Tibial nerve (tissue), 4 donors: ENCODE data around the gene ZDHHC7. TPM values are rescaled to one million over a fixed set of nuclear protein-coding genes. Genes with fewer than 3 reads are reported as not detected.

ENCODE experiments used
- DNase-seq, 2 donors: peaks; one replicate each; pipeline ENCODE4 v3.0.0-alpha.2; 2019; ENCODE audit warnings: low spot score in 2 of 2
- H3K27ac ChIP-seq, 4 donors: fragments of 200-600 bp; sonication (generic) in 3 of 4; one replicate each; pipeline ENCODE4 v1.5.1; 2017 to 2019; ENCODE audit warnings: mild to moderate bottlenecking in 1 of 4
- H3K27me3 ChIP-seq, 2 donors: fragments of 200-600 bp; sonication (generic) in 1 of 2; one replicate each; pipeline versions ENCODE4 v1.5.1 to v1.6.0; 2017 to 2019
- H3K36me3 ChIP-seq, 3 donors: fragments of 200-600 bp; sonication (generic); one replicate each; pipeline ENCODE4 v1.5.1; 2018 to 2019
- H3K4me1 ChIP-seq, 4 donors: fragments of 200-600 bp; sonication (generic) in 3 of 4; one replicate each; pipeline ENCODE4 v1.5.1; 2017 to 2019
- H3K4me3 ChIP-seq, 4 donors: fragments of 200-600 bp; sonication (generic) in 3 of 4; one replicate each; pipeline ENCODE4 v1.5.1; 2017 to 2019; ENCODE audit warnings: mild to moderate bottlenecking in 1 of 4, moderate library complexity in 1 of 4
- H3K9me3 ChIP-seq, 4 donors: fragments of 200-600 bp; sonication (generic) in 3 of 4; one replicate each; pipeline ENCODE4 v1.5.1; 2017 to 2019
- EP300 ChIP-seq, 2 donors: sonication (generic); formaldehyde crosslinking; IDR thresholded peaks; one replicate each; pipeline ENCODE4 v1.6.1; 2017; ENCODE audit warnings: antibody characterized with exemption in 2 of 2, mild to moderate bottlenecking in 1 of 2
- POLR2A ChIP-seq, 2 donors: fragments of 450-650 bp; IDR thresholded peaks; one replicate each; pipeline ENCODE4 v1.6.1; 2017; ENCODE audit warnings: antibody characterized with exemption in 2 of 2, mild to moderate bottlenecking in 2 of 2, moderate library complexity in 2 of 2
- WGBS, 2 donors: methylation state at CpG; one replicate each; pipeline ENCODE4 v1.1.5; 2018; 5-methylcytosine and 5-hydroxymethylcytosine counted together
- total RNA-seq, 4 donors: library from RNA; depleted of rRNA; stranded (reverse); fragments of >200 nt; gene quantifications; one replicate each; pipeline ENCODE4 v1.1.0, GENCODE V29; 2016
- TF ChIP-seq, protein P1 (sequence below), 5 experiments: fragments of 200-600 bp in 3 of 5; fragments of 450-650 bp in 2 of 5; sonication (generic) in 3 of 5; IDR thresholded peaks; one replicate each; pipeline ENCODE4 v1.5.1; 2016 to 2019; ENCODE audit warnings: antibody characterized with exemption in 5 of 5, mild to moderate bottlenecking in 3 of 5, moderate library complexity in 2 of 5

Gene ZDHHC7
- total RNA-seq, 4 donors from 2014 or later = 58.1 to 75.6 (median 62.6) TPM

DNA sequence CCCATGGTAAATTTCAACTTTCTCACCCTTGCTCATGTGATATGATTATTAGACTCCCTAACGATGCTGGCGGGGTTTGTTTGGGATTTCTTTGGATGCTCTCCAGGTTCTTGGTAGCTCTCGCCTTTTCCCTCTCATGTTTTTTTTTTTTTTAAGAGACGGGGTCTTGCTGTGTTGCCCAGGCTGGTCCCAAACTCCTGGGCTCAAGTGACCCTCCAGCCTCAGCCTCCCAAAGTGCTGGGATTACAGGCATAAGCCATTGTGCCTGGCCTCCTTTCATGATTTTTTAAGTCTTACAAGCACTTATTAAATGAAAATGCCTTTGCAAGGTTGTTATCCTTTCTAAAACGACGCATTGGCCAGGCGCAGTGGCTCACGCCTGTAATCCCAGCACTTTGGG lies 40.3 kb upstream of the ZDHHC7 start:
- Histone ChIP-seq H3K9me3 (no peaks in the 10 kb centered on the region), H3K4me3 (no peak overlapping the region), H3K4me1 (peaks cover 0 to 42% (median 29%) of the 10 kb centered on the region in 4 donors), H3K27ac (no peak overlapping the region), H3K36me3 (peaks cover 0 to 9% (median 0%) of the 10 kb centered on the region in 3 donors), H3K27me3 (no peaks in the 10 kb centered on the region)
- no peak for DNase-seq
- whole genome bisulfite sequencing, 2 donors = 75 to 80% methylated on average over 8 of the region's 8 CpGs
- TF ChIP-seq EP300 (IDR thresholded peaks at IDR 0.05) = no peak

DNA sequence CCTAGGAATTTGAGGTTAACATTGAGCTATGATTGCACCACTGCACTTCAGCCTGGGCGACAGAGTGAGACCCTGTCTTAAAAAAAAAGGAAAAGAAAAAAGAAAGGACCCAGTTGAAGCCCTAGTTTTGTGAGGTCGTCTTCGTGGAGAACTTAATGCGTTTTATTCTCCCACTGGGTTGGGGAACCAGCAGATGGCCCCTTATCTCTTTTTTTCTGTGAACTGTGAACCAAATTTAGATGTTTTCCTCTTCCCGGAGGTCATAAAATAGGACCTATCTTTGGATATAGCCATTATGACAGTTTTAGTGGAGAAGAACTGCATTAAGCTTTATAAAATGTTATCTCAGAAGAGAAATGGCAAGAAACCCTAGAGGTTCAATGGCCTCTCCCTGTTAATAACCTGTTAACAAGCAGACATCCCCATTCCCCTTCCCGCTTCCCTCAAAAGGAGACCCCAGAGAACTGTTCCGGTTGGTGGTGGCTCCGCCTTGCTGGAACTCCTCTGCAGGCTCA lies 39.8 kb upstream of the ZDHHC7 start:
- Histone ChIP-seq H3K27me3 (no peaks in the 10 kb centered on the region), H3K4me1 (peaks cover 0 to 36% (median 24%) of the 10 kb centered on the region in 4 donors), H3K9me3 (no peaks in the 10 kb centered on the region), H3K4me3 (no peak overlapping the region), H3K27ac (peak overlapping the region in 1 of 4 donors; percentile 2), H3K36me3 (peaks cover 0 to 9% (median 0%) of the 10 kb centered on the region in 3 donors)
- TF ChIP-seq, protein P1, sequence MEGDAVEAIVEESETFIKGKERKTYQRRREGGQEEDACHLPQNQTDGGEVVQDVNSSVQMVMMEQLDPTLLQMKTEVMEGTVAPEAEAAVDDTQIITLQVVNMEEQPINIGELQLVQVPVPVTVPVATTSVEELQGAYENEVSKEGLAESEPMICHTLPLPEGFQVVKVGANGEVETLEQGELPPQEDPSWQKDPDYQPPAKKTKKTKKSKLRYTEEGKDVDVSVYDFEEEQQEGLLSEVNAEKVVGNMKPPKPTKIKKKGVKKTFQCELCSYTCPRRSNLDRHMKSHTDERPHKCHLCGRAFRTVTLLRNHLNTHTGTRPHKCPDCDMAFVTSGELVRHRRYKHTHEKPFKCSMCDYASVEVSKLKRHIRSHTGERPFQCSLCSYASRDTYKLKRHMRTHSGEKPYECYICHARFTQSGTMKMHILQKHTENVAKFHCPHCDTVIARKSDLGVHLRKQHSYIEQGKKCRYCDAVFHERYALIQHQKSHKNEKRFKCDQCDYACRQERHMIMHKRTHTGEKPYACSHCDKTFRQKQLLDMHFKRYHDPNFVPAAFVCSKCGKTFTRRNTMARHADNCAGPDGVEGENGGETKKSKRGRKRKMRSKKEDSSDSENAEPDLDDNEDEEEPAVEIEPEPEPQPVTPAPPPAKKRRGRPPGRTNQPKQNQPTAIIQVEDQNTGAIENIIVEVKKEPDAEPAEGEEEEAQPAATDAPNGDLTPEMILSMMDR (IDR thresholded peaks at IDR 0.05) = no peak
- TF ChIP-seq POLR2A (IDR thresholded peaks at IDR 0.05) (no peak), EP300 (IDR thresholded peaks at IDR 0.05) (no peak)
- WGBS, 2 donors = 62 to 64% methylated on average over 8 of the region's 8 CpGs
- DNase-seq = no peak

DNA sequence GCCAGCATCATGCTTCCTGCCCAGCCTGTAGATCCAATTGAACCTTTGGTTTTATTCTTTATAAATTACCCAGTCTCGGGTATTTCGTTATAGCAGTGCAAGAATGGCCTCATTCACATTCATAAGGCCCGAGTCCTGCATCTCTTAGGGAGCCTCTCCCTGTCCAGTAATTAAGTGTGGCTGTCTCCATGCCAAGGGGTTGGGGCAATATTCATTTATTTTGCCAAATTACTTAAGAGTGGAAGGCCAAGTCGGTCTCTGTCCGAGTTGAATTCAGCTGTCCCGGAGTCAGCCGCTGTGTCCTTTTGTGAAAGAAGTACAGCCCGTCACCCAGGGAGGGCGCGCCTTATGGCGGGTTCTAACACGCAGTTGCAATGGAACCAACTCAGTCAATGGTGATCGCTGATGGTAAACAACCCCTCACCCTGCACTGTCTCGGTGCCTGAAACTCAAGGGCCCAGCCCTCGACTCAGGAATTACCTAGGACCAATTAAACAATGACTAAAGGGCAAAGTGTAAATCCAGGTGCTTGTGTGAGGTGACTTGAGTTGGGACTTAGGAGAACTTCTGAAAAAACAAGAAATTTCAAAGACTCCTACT lies 38.5 kb upstream of the ZDHHC7 start:
- Histone ChIP-seq H3K27me3 (no peaks in the 10 kb centered on the region), H3K36me3 (peaks cover 0 to 9% (median 0%) of the 10 kb centered on the region in 3 donors), H3K4me3 (no peak overlapping the region), H3K4me1 (peaks cover 0 to 23% (median 13%) of the 10 kb centered on the region in 4 donors), H3K9me3 (no peaks in the 10 kb centered on the region), H3K27ac (no peak overlapping the region)
- no peak for DNase-seq
- 85 to 94% methylated on average over 15 of the region's 15 CpGs for WGBS, 2 donors
- no peak for TF ChIP-seq POLR2A (IDR thresholded peaks at IDR 0.05)
- no peak for TF ChIP-seq EP300 (IDR thresholded peaks at IDR 0.05)
- TF ChIP-seq, protein P1 (IDR thresholded peaks at IDR 0.05) = no peak

DNA sequence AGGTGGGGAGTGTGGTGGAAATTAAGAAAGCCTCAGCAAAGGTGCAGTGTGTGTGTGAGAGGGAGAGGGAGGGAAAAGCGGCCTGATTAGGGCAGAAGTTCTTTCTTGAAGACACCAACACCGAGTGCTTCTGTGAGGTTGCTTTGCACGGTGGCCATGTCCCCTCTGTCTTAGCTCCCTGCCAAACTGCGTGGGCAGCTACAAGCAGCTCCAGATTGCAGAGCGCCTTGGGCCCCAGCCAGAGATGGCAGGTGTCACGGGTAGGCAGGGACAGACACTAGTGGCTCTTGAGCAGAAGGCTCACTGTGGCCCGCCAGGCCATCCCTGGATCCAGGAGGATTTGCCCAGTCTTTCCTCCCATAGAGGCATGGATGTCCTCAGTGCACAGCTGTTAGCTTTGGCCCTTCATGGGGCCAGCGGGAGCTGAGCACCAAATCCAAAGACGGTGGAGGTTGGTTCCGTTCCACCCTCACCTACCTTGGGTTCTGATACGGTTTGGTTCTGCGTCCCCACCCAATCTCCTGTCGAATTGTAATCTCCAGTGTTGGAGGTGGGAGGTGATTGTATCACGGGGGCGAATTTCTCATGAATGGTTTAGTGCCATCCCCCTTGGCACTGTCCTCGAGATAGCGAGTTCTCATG lies 37.7 kb upstream of the ZDHHC7 start:
- TF ChIP-seq, protein P1 (IDR thresholded peaks at IDR 0.05) = no peak
- TF ChIP-seq EP300 (IDR thresholded peaks at IDR 0.05) = no peak
- Histone ChIP-seq H3K27ac (no peak overlapping the region), H3K4me1 (peaks cover 0 to 19% (median 8%) of the 10 kb centered on the region in 4 donors), H3K27me3 (no peaks in the 10 kb centered on the region), H3K9me3 (no peaks in the 10 kb centered on the region), H3K36me3 (peaks cover 0 to 9% (median 0%) of the 10 kb centered on the region in 3 donors), H3K4me3 (no peak overlapping the region)
- WGBS, 2 donors = 88 to 90% methylated on average over 16 to 17 of the region's 17 CpGs
- DNase-seq = no peak

DNA sequence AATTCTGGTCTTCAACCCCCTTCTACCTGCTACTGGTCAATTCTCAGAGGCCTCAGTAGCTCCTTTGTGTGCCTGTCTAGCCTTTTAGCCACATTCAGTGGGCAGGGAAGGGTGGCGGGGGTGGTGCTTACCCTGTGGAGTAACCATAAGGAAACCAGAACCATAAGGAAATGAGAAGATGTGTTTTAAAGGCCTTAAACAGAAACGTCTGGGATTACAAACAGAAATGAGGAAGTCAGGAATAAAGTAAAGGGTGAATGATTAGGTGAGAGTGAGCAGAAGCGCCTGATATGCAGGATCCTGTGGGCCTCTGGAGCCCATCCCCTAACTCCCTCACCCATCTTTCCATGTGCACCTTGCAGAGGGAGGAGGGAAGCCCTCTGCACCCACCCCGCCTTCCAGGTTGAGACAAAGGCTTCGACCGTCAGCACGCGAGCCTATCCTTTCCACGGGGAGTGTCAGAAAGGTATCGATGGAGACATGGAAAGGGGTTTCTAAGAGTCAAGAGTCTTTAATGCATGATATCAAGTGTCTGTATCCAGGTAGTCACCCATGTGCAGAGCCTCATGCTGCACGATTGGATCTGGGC lies 36.6 kb upstream of the ZDHHC7 start:
- Histone ChIP-seq H3K36me3 (peaks cover 0 to 9% (median 0%) of the 10 kb centered on the region in 3 donors), H3K27ac (peak overlapping the region in 1 of 4 donors; percentile 19), H3K9me3 (no peaks in the 10 kb centered on the region), H3K27me3 (no peaks in the 10 kb centered on the region), H3K4me1 (peaks cover 0 to 19% (median 8%) of the 10 kb centered on the region in 4 donors), H3K4me3 (no peak overlapping the region)
- DNase-seq = no peak
- 82 to 89% methylated on average over 11 of the region's 11 CpGs for WGBS, 2 donors
- no peak for TF ChIP-seq POLR2A (IDR thresholded peaks at IDR 0.05)
- no peak for TF ChIP-seq EP300 (IDR thresholded peaks at IDR 0.05)
- TF ChIP-seq, protein P1 (IDR thresholded peaks at IDR 0.05) = no peak
